ENCODE data around the gene PLEKHB2. TPM values are rescaled to one million over a fixed set of nuclear protein-coding genes. Genes with fewer than 3 reads are reported as not detected.

The PLEKHB2 gene
- total and polyA plus RNA-seq, 2 donors from 2014 or later, result 85.4 to 110 TPM

DNA sequence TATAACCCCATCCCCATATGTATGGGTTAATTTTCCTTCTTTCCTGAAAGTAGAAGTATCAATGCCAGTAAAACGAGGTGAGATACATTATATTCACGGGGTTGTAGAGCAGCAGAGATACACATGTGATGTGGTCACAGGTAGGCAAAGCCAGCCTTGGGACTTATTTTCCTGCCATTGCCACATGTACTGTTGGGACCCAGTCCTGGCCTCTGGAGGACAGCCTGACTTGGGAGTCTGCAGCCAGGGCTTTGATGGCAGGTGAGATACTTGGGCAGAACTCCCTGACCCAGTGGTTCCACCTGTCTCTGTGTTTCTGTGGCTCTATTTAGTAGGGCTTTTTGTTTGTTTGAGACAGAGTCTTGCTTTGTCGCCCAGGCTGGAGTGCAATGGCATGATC is 18.1 kb downstream of the PLEKHB2 start:
- FAIRE-seq (no peak), DNase-seq (no peak)
- Histone ChIP-seq H3K9ac (ENCODE audit: low read length in 3 of 3) (no peak overlapping the region), H3K4me3 (ENCODE audit: low read length in 3 of 3) (no peak overlapping the region), H3K36me3 (ENCODE audit: control insufficient read depth in 2 of 3, insufficient read depth in 3 of 3, low read length in 3 of 3) (peaks cover 3 to 28% (median 23%) of the 10 kb centered on the region in 3 donors), H3K27me3 (ENCODE audit: control insufficient read depth, insufficient read depth, low read length) (no peaks in the 10 kb centered on the region), H3K9me3 (ENCODE audit: control insufficient read depth in 2 of 3, insufficient read depth in 1 of 3, low read length in 3 of 3) (no peaks in the 10 kb centered on the region), H3K4me1 (ENCODE audit: control insufficient read depth in 2 of 3, insufficient read depth in 2 of 3, low read depth in 1 of 3, low read length in 3 of 3) (peaks cover 0 to 2% (median 0%) of the 10 kb centered on the region in 3 donors), H3K27ac (ENCODE audit: low read depth in 2 of 2, low read length in 2 of 2) (no peak overlapping the region)
- TF ChIP-seq, protein P1, sequence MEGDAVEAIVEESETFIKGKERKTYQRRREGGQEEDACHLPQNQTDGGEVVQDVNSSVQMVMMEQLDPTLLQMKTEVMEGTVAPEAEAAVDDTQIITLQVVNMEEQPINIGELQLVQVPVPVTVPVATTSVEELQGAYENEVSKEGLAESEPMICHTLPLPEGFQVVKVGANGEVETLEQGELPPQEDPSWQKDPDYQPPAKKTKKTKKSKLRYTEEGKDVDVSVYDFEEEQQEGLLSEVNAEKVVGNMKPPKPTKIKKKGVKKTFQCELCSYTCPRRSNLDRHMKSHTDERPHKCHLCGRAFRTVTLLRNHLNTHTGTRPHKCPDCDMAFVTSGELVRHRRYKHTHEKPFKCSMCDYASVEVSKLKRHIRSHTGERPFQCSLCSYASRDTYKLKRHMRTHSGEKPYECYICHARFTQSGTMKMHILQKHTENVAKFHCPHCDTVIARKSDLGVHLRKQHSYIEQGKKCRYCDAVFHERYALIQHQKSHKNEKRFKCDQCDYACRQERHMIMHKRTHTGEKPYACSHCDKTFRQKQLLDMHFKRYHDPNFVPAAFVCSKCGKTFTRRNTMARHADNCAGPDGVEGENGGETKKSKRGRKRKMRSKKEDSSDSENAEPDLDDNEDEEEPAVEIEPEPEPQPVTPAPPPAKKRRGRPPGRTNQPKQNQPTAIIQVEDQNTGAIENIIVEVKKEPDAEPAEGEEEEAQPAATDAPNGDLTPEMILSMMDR (IDR thresholded peaks at IDR 0.05; ENCODE audit: borderline replicate concordance, extremely low read depth, insufficient read depth), result no peak
- intact Hi-C loops (cut with DNase I), result no loop called here

DNA sequence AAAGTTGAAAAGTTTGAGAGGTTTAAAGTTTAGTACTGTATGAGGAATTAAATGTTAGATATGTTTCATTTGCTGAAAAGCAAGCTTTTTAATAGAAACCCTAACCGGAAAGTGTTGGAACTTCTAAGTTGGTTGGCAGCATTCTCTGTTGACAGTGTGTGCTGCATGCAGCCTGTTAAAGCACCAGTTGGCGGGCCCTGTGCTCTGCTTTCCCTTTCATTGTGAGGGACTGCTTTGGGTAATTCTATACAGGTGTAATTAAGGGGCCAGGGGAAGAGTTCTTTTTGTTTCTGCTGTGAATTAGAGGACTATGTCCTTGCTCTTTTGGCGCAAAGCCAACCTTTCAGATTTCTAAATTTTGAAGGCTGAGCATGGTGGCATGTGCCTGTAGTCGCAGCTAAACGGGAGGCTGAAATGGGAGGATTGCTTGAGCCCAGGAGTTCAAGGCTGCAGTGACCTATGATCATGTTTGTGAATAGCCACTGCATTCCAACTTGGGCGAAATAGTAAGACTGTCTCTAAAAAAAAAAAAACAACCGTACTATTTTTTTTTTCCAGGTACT is 20.1 kb downstream of the PLEKHB2 start:
- DNase-seq, result peak in 2 of 5 donors; percentile 26 to 43
- TF ChIP-seq, protein P1 (IDR thresholded peaks at IDR 0.05; ENCODE audit: borderline replicate concordance, extremely low read depth, insufficient read depth), result no peak
- no peak overlapping the region for H3K4me3 ChIP-seq (ENCODE audit: low read length in 3 of 3)
- H3K27me3 ChIP-seq (ENCODE audit: control insufficient read depth, insufficient read depth, low read length), result no peaks in the 10 kb centered on the region
- peaks cover 0 to 2% (median 0%) of the 10 kb centered on the region in 3 donors for H3K4me1 ChIP-seq (ENCODE audit: control insufficient read depth in 2 of 3, insufficient read depth in 2 of 3, low read depth in 1 of 3, low read length in 3 of 3)
- H3K9me3 ChIP-seq (ENCODE audit: control insufficient read depth in 2 of 3, insufficient read depth in 1 of 3, low read length in 3 of 3), result no peaks in the 10 kb centered on the region
- no peak for FAIRE-seq
- intact Hi-C loops (cut with DNase I), result no loop called here
- peaks cover 3 to 36% (median 24%) of the 10 kb centered on the region in 3 donors for H3K36me3 ChIP-seq (ENCODE audit: control insufficient read depth in 2 of 3, insufficient read depth in 3 of 3, low read length in 3 of 3)
- no peak overlapping the region for H3K27ac ChIP-seq (ENCODE audit: low read depth in 2 of 2, low read length in 2 of 2)
- H3K9ac ChIP-seq (ENCODE audit: low read length in 3 of 3), result no peak overlapping the region

DNA sequence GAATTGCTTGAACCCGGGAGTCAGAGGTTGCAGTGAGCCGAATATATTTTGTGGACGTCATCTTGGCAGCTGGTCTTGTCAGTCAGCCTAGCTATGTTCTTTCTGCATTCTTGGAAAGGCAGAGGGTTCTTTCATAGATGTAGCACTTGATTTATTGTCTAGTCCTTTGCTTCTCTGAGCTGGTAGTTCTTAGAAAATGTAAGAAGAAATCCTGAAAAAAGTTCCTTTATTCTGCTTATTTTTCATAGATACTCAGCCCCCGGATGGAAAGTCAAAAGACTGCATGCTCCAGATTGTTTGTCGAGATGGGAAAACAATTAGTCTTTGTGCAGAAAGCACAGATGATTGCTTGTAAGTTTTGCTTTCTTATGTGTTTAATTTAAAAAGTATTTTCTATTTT is 21.3 kb downstream of the PLEKHB2 start:
- no peaks in the 10 kb centered on the region for H3K27me3 ChIP-seq (ENCODE audit: control insufficient read depth, insufficient read depth, low read length)
- no peak overlapping the region for H3K9ac ChIP-seq (ENCODE audit: low read length in 3 of 3)
- intact Hi-C loops (cut with DNase I), result no loop called here
- peaks cover 3 to 40% (median 25%) of the 10 kb centered on the region in 3 donors for H3K36me3 ChIP-seq (ENCODE audit: control insufficient read depth in 2 of 3, insufficient read depth in 3 of 3, low read length in 3 of 3)
- H3K4me3 ChIP-seq (ENCODE audit: low read length in 3 of 3), result no peak overlapping the region
- DNase-seq (no peak), FAIRE-seq (no peak)
- H3K27ac ChIP-seq (ENCODE audit: low read depth in 2 of 2, low read length in 2 of 2), result no peak overlapping the region
- TF ChIP-seq, protein P1 (IDR thresholded peaks at IDR 0.05; ENCODE audit: borderline replicate concordance, extremely low read depth, insufficient read depth), result no peak
- no peaks in the 10 kb centered on the region for H3K4me1 ChIP-seq (ENCODE audit: control insufficient read depth in 2 of 3, insufficient read depth in 2 of 3, low read depth in 1 of 3, low read length in 3 of 3)
- no peaks in the 10 kb centered on the region for H3K9me3 ChIP-seq (ENCODE audit: control insufficient read depth in 2 of 3, insufficient read depth in 1 of 3, low read length in 3 of 3)

DNA sequence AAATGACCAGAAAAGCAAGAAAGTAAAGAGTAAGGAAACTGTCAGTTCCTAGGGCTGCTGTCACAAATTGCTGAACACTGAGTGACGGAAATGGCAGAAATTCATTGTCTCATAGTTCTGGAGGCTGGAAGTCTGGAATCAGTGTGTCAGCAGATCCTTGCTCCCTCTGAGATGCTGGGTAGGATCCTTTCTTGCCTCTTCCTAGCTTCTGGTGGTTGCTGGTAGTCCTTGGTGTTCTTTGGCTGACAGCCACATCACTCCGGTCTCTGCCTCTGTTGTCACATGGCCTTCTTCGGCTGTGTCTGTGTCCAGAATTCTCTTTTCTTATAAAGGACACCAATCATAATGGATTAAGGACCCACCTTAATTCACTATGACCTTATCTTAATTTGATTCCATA is 21.9 kb downstream of the PLEKHB2 start:
- Histone ChIP-seq H3K9ac (ENCODE audit: low read length in 3 of 3) (no peak overlapping the region), H3K9me3 (ENCODE audit: control insufficient read depth in 2 of 3, insufficient read depth in 1 of 3, low read length in 3 of 3) (no peaks in the 10 kb centered on the region), H3K27ac (ENCODE audit: low read depth in 2 of 2, low read length in 2 of 2) (no peak overlapping the region), H3K27me3 (ENCODE audit: control insufficient read depth, insufficient read depth, low read length) (no peaks in the 10 kb centered on the region), H3K4me1 (ENCODE audit: control insufficient read depth in 2 of 3, insufficient read depth in 2 of 3, low read depth in 1 of 3, low read length in 3 of 3) (no peaks in the 10 kb centered on the region), H3K36me3 (ENCODE audit: control insufficient read depth in 2 of 3, insufficient read depth in 3 of 3, low read length in 3 of 3) (peaks cover 3 to 39% (median 23%) of the 10 kb centered on the region in 3 donors), H3K4me3 (ENCODE audit: low read length in 3 of 3) (no peak overlapping the region)
- FAIRE-seq (no peak), DNase-seq (no peak)
- intact Hi-C loops (cut with DNase I), result no loop called here
- TF ChIP-seq, protein P1 (IDR thresholded peaks at IDR 0.05; ENCODE audit: borderline replicate concordance, extremely low read depth, insufficient read depth), result no peak

All from kidney (tissue), 14 donors.